Thoracic aorta (tissue), 2 donors: ENCODE results near the gene ROR1. TPM values are rescaled to one million over a fixed set of nuclear protein-coding genes. Genes with fewer than 3 reads are reported as not detected.
A peak's percentile ranks its signal among the peaks of the same experiment; 100 is the strongest.

ENCODE experiments used
- ATAC-seq: fragments of 150-250 bp; one replicate; pipeline ENCODE4 v1.8.0; 2017; ENCODE audit warnings: low read depth; ENCODE audit not compliant: insufficient number of reproducible peaks, low FRiP score
- DNase-seq: peaks from one replicate; pipeline ENCODE4 v3.0.0-alpha.2; 2020; ENCODE audit warnings: low spot score
- H3K27ac ChIP-seq, 2 donors: fragments of 200-600 bp; sonication (generic); 1 replicate in 1 of 2; 2 replicates in 1 of 2; pipeline ENCODE4 v1.5.1; 2016; ENCODE audit warnings: mild to moderate bottlenecking in 2 of 2, moderate library complexity in 2 of 2
- H3K27me3 ChIP-seq: fragments of 200-600 bp; sonication (generic); replicated peaks from 2 replicates; pipeline ENCODE4 v1.6.0; 2016; ENCODE audit warnings: mild to moderate bottlenecking; ENCODE audit not compliant: insufficient read depth
- H3K36me3 ChIP-seq: fragments of 200-600 bp; sonication (generic); one replicate; pipeline ENCODE4 v1.5.1; 2016
- H3K4me1 ChIP-seq, 2 donors: fragments of 200-600 bp; sonication (generic); 1 replicate in 1 of 2; 2 replicates in 1 of 2; pipeline versions ENCODE4 v1.5.1 to v1.6.0; 2016; ENCODE audit warnings: low read depth in 2 of 2, mild to moderate bottlenecking in 1 of 2; ENCODE audit not compliant: control insufficient read depth in 1 of 2
- H3K4me3 ChIP-seq: fragments of 200-600 bp; sonication (generic); 2 replicates; pipeline ENCODE4 v1.5.1; 2016; ENCODE audit warnings: mild to moderate bottlenecking
- H3K9me3 ChIP-seq: fragments of 200-600 bp; sonication (generic); 2 replicates; pipeline ENCODE4 v1.5.1; 2016
- CTCF ChIP-seq: fragments of 200-600 bp; sonication (generic); IDR thresholded peaks from one replicate; pipeline ENCODE4 v1.5.1; 2019; ENCODE audit warnings: antibody characterized with exemption
- total RNA-seq, 2 donors: library from RNA; depleted of rRNA; stranded (reverse); fragments of >200 nt; gene quantifications; one replicate each; pipeline versions ENCODE4 v1.1.0 to v1.2.3, GENCODE V29; 2016

The ROR1 gene
- total RNA-seq, 2 donors from 2014 or later: 41.2 to 51.8 TPM

- TF ChIP-seq CTCF: no peak
- H3K4me1 ChIP-seq: peaks cover 17 to 42% of the 10 kb centered on the region in 2 donors
- no peak overlapping the region for H3K27ac ChIP-seq
- DNase-seq: no peak
- no peak overlapping the region for H3K4me3 ChIP-seq
- no peaks in the 10 kb centered on the region for H3K27me3 ChIP-seq
- no peaks in the 10 kb centered on the region for H3K9me3 ChIP-seq
- H3K36me3 ChIP-seq: no peaks in the 10 kb centered on the region
- ATAC-seq: no peak
Measured at GRCh38 chr1:64030411-64030810, 256.6 kb downstream of the ROR1 start.

DNA sequence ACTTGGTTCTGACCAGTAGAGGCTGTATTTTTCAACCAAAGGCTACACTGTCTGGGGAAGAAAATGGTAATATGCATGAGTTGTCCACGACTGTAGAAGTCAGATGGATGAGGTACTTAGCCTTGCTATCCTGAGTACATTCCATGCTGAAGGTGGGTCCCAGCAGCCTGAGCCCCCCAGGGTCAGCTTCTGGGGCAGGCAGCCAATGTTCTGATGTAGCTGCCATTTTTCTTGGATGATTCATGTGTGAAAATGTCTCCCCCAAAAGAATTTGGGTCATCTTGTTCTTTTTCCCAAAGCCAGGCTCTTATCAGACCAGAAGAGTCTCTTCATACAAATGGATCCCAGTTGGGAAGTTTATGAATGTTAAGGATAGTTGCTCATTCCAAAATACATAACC lies 257.4 kb downstream of the ROR1 start:
- no peaks in the 10 kb centered on the region for H3K36me3 ChIP-seq
- DNase-seq (no peak), ATAC-seq (no peak)
- H3K9me3 ChIP-seq: no peaks in the 10 kb centered on the region
- no peak overlapping the region for H3K4me3 ChIP-seq
- H3K4me1 ChIP-seq: peaks cover 17 to 50% of the 10 kb centered on the region in 2 donors
- no peak overlapping the region for H3K27ac ChIP-seq
- no peak for TF ChIP-seq CTCF
- no peaks in the 10 kb centered on the region for H3K27me3 ChIP-seq

GRCh38 chr1:64033667-64034220 lies 259.9 kb downstream of the ROR1 start:
- no peaks in the 10 kb centered on the region for H3K27me3 ChIP-seq
- TF ChIP-seq CTCF: no peak
- H3K4me1 ChIP-seq: peaks cover 24 to 75% of the 10 kb centered on the region in 2 donors
- no peaks in the 10 kb centered on the region for H3K36me3 ChIP-seq
- DNase-seq: peak; percentile 36
- H3K9me3 ChIP-seq: no peaks in the 10 kb centered on the region
- ATAC-seq: peak; percentile 70
- H3K4me3 ChIP-seq: peak overlapping the region; percentile 22
- H3K27ac ChIP-seq: peak overlapping the region; percentile 54 to 71

DNA sequence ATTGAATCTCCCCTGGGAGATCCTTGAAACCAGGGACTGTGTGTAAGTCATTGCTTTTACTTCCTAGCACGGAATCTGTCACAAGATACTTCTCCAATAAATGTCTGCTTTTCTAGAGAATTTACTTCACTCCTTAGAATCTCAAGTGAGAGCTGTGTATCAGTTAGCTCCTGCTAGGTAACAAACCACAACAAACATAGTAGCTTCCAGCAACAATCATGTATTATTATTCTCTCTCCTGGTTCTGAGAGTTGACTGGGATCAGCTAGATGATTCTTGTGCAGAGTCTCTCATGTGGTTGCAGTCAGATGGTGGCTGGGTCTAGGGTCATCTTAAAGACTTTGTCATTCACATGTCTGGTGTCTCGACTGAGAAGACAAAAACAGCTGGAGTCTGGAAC lies 262.7 kb downstream of the ROR1 start:
- no peak for DNase-seq
- no peak for ATAC-seq
- peak overlapping the region in 1 of 2 donors; percentile 93 for H3K27ac ChIP-seq

DNA sequence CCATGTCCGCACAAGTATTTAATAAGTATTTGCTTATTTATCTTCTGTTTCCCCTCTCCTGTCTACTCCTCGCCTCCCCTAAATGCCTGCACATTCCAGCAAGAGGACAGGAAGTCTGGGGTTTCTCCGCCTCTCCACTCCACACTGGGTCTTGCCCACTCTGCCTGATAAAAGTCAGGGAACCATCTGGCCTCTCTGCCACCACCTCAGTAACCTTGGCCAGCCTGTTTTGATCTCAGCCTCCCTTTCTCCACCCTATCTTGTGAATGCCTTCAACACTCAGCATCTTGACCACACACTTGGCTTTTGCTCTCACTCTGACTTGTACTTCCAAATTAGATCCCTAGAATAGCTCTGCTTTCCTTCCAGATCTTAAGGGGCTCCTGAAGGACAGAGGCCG lies 264.3 kb downstream of the ROR1 start:
- no peak overlapping the region for H3K4me3 ChIP-seq
- DNase-seq: no peak
- no peaks in the 10 kb centered on the region for H3K36me3 ChIP-seq
- no peak for ATAC-seq
- TF ChIP-seq CTCF: no peak
- peaks cover 41 to 96% of the 10 kb centered on the region in 2 donors for H3K4me1 ChIP-seq
- no peaks in the 10 kb centered on the region for H3K9me3 ChIP-seq
- no peaks in the 10 kb centered on the region for H3K27me3 ChIP-seq
- H3K27ac ChIP-seq: peak overlapping the region; percentile 74 to 93

More for the DNA sequence above, 262.7 kb downstream of the ROR1 start:
- no peak for TF ChIP-seq CTCF
- Histone ChIP-seq H3K4me3 (no peak overlapping the region), H3K9me3 (no peaks in the 10 kb centered on the region), H3K36me3 (no peaks in the 10 kb centered on the region), H3K27me3 (no peaks in the 10 kb centered on the region), H3K4me1 (peaks cover 34 to 96% of the 10 kb centered on the region in 2 donors)
